SU-DHL-6 (cell line): Measurements from ENCODE around the gene UNK.

Experiments used
- CTCF ChIP-seq: fragments of 200-600 bp; sonication (generic); IDR thresholded peaks from one replicate; pipeline ENCODE4 v1.5.1; 2017; ENCODE audit warnings: antibody characterized with exemption, mild to moderate bottlenecking, low read length, moderate library complexity; ENCODE audit not compliant: insufficient read depth, poor library complexity, severe bottlenecking
- EZH2phosphoT487 ChIP-seq: fragments of 200-600 bp; sonication (generic), shearing (Covaris generic); conservative IDR thresholded peaks from 2 replicates; pipeline ENCODE4 v1.6.1; 2018; ENCODE audit warnings: mild to moderate bottlenecking, antibody characterized with exemption, low read length, moderate library complexity, mixed read lengths

- TF ChIP-seq CTCF = no peak
- no peak for TF ChIP-seq EZH2phosphoT487
Measured at GRCh38 chr17:75872434-75873351, 88.1 kb downstream of the UNK start.
